Gastrocnemius medialis (tissue), 4 donors: ENCODE data around the gene KYNU.
"Not testable (repeated sequence)": the region's sequence is repeated elsewhere in the genome, so short reads cannot be mapped to it uniquely, and the experiment has no call there.

Experiments
- CTCF ChIP-seq, 5 experiments: fragments of 450-650 bp in 3 of 5; fragments of 200-600 bp in 2 of 5; sonication (generic) in 2 of 5; IDR thresholded peaks in 4 of 5; conservative IDR thresholded peaks in 1 of 5; 1 replicate in 4 of 5; 2 replicates in 1 of 5; pipeline ENCODE4 v1.5.1; 2016 to 2019; ENCODE audit warnings: antibody characterized with exemption in 5 of 5, mild to moderate bottlenecking in 3 of 5, moderate library complexity in 3 of 5
- POLR2A ChIP-seq, 2 donors: fragments of 450-650 bp; IDR thresholded peaks; one replicate each; pipeline ENCODE4 v1.6.1; 2017; ENCODE audit warnings: antibody characterized with exemption in 2 of 2, mild to moderate bottlenecking in 2 of 2, moderate library complexity in 2 of 2

GRCh38 chr2:142864605-142865004 is 12.9 kb upstream of the KYNU start:
- not testable (repeated sequence) for TF ChIP-seq CTCF (IDR thresholded peaks at IDR 0.05 in 4 of 5, conservative IDR thresholded peaks at IDR 0.05 in 1 of 5); POLR2A (IDR thresholded peaks at IDR 0.05)
